ENCODE data around the gene TMEM184B.

GRCh38 chr22:38317122-38317994 lies 44.5 kb upstream of the TMEM184B start, which contains the start of gene CSNK1E:
- TF ChIP-seq YY1 (IDR thresholded peaks at IDR 0.05; ENCODE audit: insufficient read depth, insufficient read length) = no peak
- TF ChIP-seq SUZ12 (IDR thresholded peaks at IDR 0.05; ENCODE audit: extremely low read depth, insufficient read depth, insufficient read length) = no peak

All from NT2/D1 (cell line).